Skin epidermis (tissue), 12 donors: ENCODE data around the gene POPDC2.
"Not testable (repeated sequence)": the region's sequence is repeated elsewhere in the genome, so short reads cannot be mapped to it uniquely, and the experiment has no call there.

ENCODE experiments used
- H3K27ac ChIP-seq, 21 experiments: fragments of 200-600 bp; sonication (generic) in 11 of 21; one replicate each; pipeline ENCODE4 v1.5.0; 2020; ENCODE audit warnings: mild to moderate bottlenecking in 3 of 21, inconsistent platforms in 2 of 21, moderate library complexity in 2 of 21
- H3K4me3 ChIP-seq, 7 experiments: fragments of 200-600 bp; sonication (generic) in 2 of 7; one replicate each; pipeline ENCODE4 v1.5.0; 2020; ENCODE audit warnings: inconsistent platforms in 2 of 7, mild to moderate bottlenecking in 2 of 7, moderate library complexity in 1 of 7

Gene POPDC2

GRCh38 chr3:119595639-119596334, 64.6 kb downstream of the POPDC2 start:
- H3K27ac ChIP-seq, result peak overlapping the region in 1 of 21 experiments; percentile 3
- no peak overlapping the region for H3K4me3 ChIP-seq

GRCh38 chr3:119594929-119595328, 65.5 kb downstream of the POPDC2 start:
- H3K4me3 ChIP-seq, H3K27ac ChIP-seq: not testable (repeated sequence)

- Histone ChIP-seq H3K4me3 (no peak overlapping the region), H3K27ac (no peak overlapping the region)
These were observed 66.3 kb downstream of the POPDC2 start for GRCh38 chr3:119594066-119594465.

- H3K27ac ChIP-seq, result no peak overlapping the region
- H3K4me3 ChIP-seq, result no peak overlapping the region
These were observed 67.5 kb downstream of the POPDC2 start for GRCh38 chr3:119592861-119593260.
